Fibroblast of lung (primary cell): ENCODE measurements around the gene ZDHHC14. TPM values are rescaled to one million over a fixed set of nuclear protein-coding genes. Genes with fewer than 3 reads are reported as not detected.
A peak's percentile ranks its signal among the peaks of the same experiment; 100 is the strongest.

Source experiments
- DNase-seq, 2 donors: peaks; one replicate each; pipeline versions ENCODE4 v3.0.0 to v3.0.0-alpha.2; 2010; ENCODE audit warnings: low read depth in 2 of 2
- H2AFZ ChIP-seq: 2 replicates; pipeline ENCODE4 v1.5.1; 2012; ENCODE audit warnings: low read length, control low read depth, inconsistent platforms
- H3K27ac ChIP-seq: 2 replicates; pipeline ENCODE4 v1.5.1; 2011; ENCODE audit warnings: low read length, control low read depth; ENCODE audit not compliant: insufficient read depth
- H3K27me3 ChIP-seq: 2 replicates; pipeline ENCODE4 v1.5.1; 2011; ENCODE audit warnings: mild to moderate bottlenecking, low read length; ENCODE audit not compliant: control insufficient read depth, insufficient read depth
- H3K36me3 ChIP-seq: 2 replicates; pipeline ENCODE4 v1.5.1; 2011; ENCODE audit warnings: low read length; ENCODE audit not compliant: control insufficient read depth, insufficient read depth
- H3K4me1 ChIP-seq: 2 replicates; pipeline ENCODE4 v1.5.1; 2011; ENCODE audit warnings: low read length; ENCODE audit not compliant: control insufficient read depth, insufficient read depth; ENCODE audit errors: extremely low read depth
- H3K4me2 ChIP-seq: 2 replicates; pipeline ENCODE4 v1.5.1; 2011; ENCODE audit warnings: low read length, control low read depth; ENCODE audit not compliant: insufficient read depth; ENCODE audit errors: extremely low read depth
- H3K4me3 ChIP-seq, 4 experiments: fragments of 200-600 bp in 1 of 4; sonication (generic) in 1 of 4; replicated peaks in 1 of 4; 2 replicates each; pipeline ENCODE4 v1.5.1; 2011 to 2016; ENCODE audit warnings: low read length in 4 of 4, low read depth in 3 of 4, mild to moderate bottlenecking in 3 of 4, control low read depth in 2 of 4, inconsistent platforms in 1 of 4, mixed read lengths in 1 of 4; ENCODE audit not compliant: insufficient read depth in 1 of 4; ENCODE audit errors: control extremely low read depth in 1 of 4
- H3K79me2 ChIP-seq: 2 replicates; pipeline ENCODE4 v1.5.1; 2012; ENCODE audit warnings: mild to moderate bottlenecking, low read length, inconsistent platforms; ENCODE audit not compliant: control insufficient read depth, insufficient read depth
- H3K9ac ChIP-seq: 2 replicates; pipeline ENCODE4 v1.5.1; 2011; ENCODE audit warnings: mild to moderate bottlenecking, low read length, control low read depth; ENCODE audit not compliant: insufficient read depth
- H3K9me3 ChIP-seq: 2 replicates; pipeline ENCODE4 v1.5.1; 2012; ENCODE audit warnings: low read depth, low read length; ENCODE audit not compliant: control insufficient read depth, insufficient read depth
- H4K20me1 ChIP-seq: 2 replicates; pipeline ENCODE4 v1.5.1; 2011; ENCODE audit warnings: low read length; ENCODE audit not compliant: control insufficient read depth, insufficient read depth; ENCODE audit errors: extremely low read depth
- EZH2 ChIP-seq: IDR thresholded peaks from 2 replicates; pipeline ENCODE4 v1.5.1; 2012; ENCODE audit warnings: low read length, control low read depth, mild to moderate bottlenecking; ENCODE audit errors: missing control alignments
- polyA plus RNA-seq, 2 donors: library from polyadenylated mRNA; depleted of rRNA in 1 of 2; stranded (reverse) in 1 of 2; unstranded in 1 of 2; fragments of >200 nt; gene quantifications; 2 replicates each; pipeline ENCODE4 v1.2.1, GENCODE V29; 2011 to 2012; ENCODE audit warnings: missing spikeins in 1 of 2
- total RNA-seq: library from RNA; depleted of rRNA; stranded (reverse); fragments of >200 nt; gene quantifications from 2 replicates; pipeline ENCODE4 v1.2.1, GENCODE V29; 2014
- TF ChIP-seq, protein P1 (sequence below), 2 donors: IDR thresholded peaks in 1 of 2; conservative IDR thresholded peaks in 1 of 2; 1 replicate in 1 of 2; 2 replicates in 1 of 2; pipeline ENCODE4 v1.5.1; 2011 to 2012; ENCODE audit warnings: low read length in 2 of 2, control low read depth in 1 of 2, inconsistent platforms in 1 of 2, low read depth in 1 of 2, mild to moderate bottlenecking in 1 of 2

The ZDHHC14 gene
- total and polyA plus RNA-seq, 2 donors (not counting 1 experiment from before 2014, with no cell fraction given), result 1.7 to 3.5 TPM

GRCh38 chr6:157621406-157621805 is 240.4 kb downstream of the ZDHHC14 start:
- H3K4me1 ChIP-seq, result no peaks in the 10 kb centered on the region
- H3K36me3 ChIP-seq, result no peaks in the 10 kb centered on the region
- no peak overlapping the region for H2AFZ ChIP-seq
- no peak overlapping the region for H3K9ac ChIP-seq
- H3K27ac ChIP-seq, result no peak overlapping the region
- no peak overlapping the region for H3K4me2 ChIP-seq
- no peaks in the 10 kb centered on the region for H3K27me3 ChIP-seq
- no peaks in the 10 kb centered on the region for H3K79me2 ChIP-seq
- no peak overlapping the region for H3K4me3 ChIP-seq
- no peaks in the 10 kb centered on the region for H3K9me3 ChIP-seq
- peak in 1 of 2 donors; percentile 58 for DNase-seq
- no peaks in the 10 kb centered on the region for H4K20me1 ChIP-seq
- TF ChIP-seq EZH2, result no peak
- TF ChIP-seq, protein P1, sequence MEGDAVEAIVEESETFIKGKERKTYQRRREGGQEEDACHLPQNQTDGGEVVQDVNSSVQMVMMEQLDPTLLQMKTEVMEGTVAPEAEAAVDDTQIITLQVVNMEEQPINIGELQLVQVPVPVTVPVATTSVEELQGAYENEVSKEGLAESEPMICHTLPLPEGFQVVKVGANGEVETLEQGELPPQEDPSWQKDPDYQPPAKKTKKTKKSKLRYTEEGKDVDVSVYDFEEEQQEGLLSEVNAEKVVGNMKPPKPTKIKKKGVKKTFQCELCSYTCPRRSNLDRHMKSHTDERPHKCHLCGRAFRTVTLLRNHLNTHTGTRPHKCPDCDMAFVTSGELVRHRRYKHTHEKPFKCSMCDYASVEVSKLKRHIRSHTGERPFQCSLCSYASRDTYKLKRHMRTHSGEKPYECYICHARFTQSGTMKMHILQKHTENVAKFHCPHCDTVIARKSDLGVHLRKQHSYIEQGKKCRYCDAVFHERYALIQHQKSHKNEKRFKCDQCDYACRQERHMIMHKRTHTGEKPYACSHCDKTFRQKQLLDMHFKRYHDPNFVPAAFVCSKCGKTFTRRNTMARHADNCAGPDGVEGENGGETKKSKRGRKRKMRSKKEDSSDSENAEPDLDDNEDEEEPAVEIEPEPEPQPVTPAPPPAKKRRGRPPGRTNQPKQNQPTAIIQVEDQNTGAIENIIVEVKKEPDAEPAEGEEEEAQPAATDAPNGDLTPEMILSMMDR (conservative IDR thresholded peaks at IDR 0.05 in 1 of 2, IDR thresholded peaks at IDR 0.05 in 1 of 2; ENCODE audit: low read depth in 1 of 2, low read length in 2 of 2), result no peak

- no peak for DNase-seq
- H2AFZ ChIP-seq, result no peak overlapping the region
- TF ChIP-seq, protein P1 (conservative IDR thresholded peaks at IDR 0.05 in 1 of 2, IDR thresholded peaks at IDR 0.05 in 1 of 2; ENCODE audit: low read depth in 1 of 2, low read length in 2 of 2), result no peak
- TF ChIP-seq EZH2, result no peak
Observed at GRCh38 chr6:157622427-157622826, 241.4 kb downstream of the ZDHHC14 start.

GRCh38 chr6:157625111-157625510 is 244.1 kb downstream of the ZDHHC14 start:
- DNase-seq, result no peak
- no peak overlapping the region for H3K4me3 ChIP-seq
- H2AFZ ChIP-seq, result peak overlapping the region; percentile 26
- peak overlapping the region; percentile 5 for H3K4me2 ChIP-seq
- H3K27ac ChIP-seq, result no peak overlapping the region
- H3K79me2 ChIP-seq, result no peaks in the 10 kb centered on the region
- no peak overlapping the region for H3K9ac ChIP-seq
- H3K36me3 ChIP-seq, result no peaks in the 10 kb centered on the region
- H3K9me3 ChIP-seq, result no peaks in the 10 kb centered on the region
- H3K4me1 ChIP-seq, result no peaks in the 10 kb centered on the region
- no peaks in the 10 kb centered on the region for H4K20me1 ChIP-seq
- no peaks in the 10 kb centered on the region for H3K27me3 ChIP-seq
- TF ChIP-seq EZH2, result no peak
- TF ChIP-seq, protein P1 (conservative IDR thresholded peaks at IDR 0.05 in 1 of 2, IDR thresholded peaks at IDR 0.05 in 1 of 2; ENCODE audit: low read depth in 1 of 2, low read length in 2 of 2), result no peak

More at GRCh38 chr6:157622427-157622826, 241.4 kb downstream of the ZDHHC14 start:
- Histone ChIP-seq H3K4me3 (no peak overlapping the region), H3K4me2 (no peak overlapping the region), H4K20me1 (no peaks in the 10 kb centered on the region), H3K4me1 (no peaks in the 10 kb centered on the region), H3K79me2 (no peaks in the 10 kb centered on the region), H3K27me3 (no peaks in the 10 kb centered on the region), H3K9ac (no peak overlapping the region), H3K36me3 (no peaks in the 10 kb centered on the region), H3K27ac (no peak overlapping the region), H3K9me3 (no peaks in the 10 kb centered on the region)
